GM19438 (cell line): Measurements from ENCODE around the gene DCAF15.
A peak's percentile ranks its signal among the peaks of the same experiment; 100 is the strongest.
"Not testable (repeated sequence)": the region's sequence is repeated elsewhere in the genome, so short reads cannot be mapped to it uniquely, and the experiment has no call there.

Source experiments
- ATAC-seq: cut with Tn5 transposase; IDR thresholded peaks from one replicate; pipeline ENCODE4 v1.9.1; 2021; ENCODE audit warnings: low read depth; ENCODE audit not compliant: unreplicated experiment

Gene DCAF15

DNA sequence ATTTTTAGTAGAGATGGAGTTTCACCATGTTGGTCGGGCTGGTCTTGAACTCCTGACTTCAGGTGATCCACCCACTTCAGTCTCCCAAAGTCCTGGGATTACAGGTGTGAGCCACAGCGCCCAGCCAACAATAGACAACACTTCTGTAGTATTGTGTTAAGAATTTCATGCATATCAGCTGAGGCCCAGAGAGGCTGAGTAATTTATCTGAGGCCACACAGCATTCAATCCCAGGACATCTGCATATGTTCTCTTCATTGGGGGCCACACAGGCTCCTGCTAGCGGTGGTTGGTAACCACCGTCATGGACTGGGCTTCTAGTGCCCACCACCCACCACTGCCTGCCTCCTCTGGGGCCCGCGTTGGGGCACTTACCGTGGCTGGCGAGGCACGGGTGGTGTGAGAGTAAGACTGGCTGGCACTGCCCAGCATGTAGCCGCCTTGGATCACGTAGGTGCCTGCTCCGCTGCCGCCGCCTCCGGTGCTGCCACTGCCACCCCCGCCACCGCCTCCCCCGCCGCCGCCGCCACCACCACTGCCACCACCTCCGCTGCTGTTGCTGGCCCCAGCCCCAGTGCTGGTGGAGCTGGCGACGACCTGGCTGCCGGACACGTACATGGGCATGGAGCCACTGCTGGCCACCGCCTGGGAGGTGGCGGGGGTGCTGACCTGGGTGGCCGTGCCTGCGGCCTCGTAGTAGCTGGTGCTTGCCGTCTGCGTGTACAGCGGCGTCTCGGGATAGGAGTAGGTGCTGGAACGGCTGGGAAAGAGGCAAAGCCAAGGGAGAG lies 20.3 kb downstream of the DCAF15 start:
- ATAC-seq, result no peak

DNA sequence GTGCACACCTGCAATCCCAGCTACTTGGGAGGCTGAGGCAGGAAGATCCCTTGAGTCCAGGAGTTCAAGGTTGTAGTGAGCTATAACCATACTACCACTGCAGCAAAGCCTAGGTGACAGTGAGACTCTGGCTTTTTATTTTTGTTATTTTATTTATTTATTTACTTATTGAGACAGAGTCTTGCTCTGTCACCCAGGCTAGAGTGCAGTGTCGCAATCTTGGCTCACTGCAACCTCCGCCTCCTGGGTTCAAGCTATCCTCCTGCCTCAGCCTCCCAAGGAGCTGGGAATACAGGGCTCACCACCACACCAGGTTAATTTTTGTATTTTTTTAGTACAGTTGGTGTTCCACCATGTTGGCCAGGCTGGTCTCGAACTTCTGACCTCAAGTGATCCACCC lies 21.2 kb downstream of the DCAF15 start:
- ATAC-seq, result not testable (repeated sequence)

DNA sequence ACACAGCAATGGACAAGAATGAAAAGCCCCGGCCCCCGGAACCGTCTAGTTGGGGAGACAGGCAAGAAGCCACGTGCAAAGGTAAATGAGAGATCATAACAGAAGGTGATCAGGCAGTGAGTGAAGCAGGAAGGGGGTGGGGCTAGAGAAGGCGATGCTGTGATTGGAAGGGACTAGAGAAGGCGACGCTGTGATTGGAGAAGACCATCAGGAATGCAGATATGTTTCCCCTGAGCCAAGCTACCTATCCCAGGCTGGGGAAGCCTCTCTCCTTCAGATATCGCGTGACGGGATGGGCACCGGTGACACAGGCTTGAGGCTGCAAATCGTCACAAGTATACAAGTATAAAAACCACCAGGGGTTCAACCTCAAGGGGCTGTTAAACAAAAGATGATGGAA lies 21.8 kb downstream of the DCAF15 start:
- no peak for ATAC-seq

DNA sequence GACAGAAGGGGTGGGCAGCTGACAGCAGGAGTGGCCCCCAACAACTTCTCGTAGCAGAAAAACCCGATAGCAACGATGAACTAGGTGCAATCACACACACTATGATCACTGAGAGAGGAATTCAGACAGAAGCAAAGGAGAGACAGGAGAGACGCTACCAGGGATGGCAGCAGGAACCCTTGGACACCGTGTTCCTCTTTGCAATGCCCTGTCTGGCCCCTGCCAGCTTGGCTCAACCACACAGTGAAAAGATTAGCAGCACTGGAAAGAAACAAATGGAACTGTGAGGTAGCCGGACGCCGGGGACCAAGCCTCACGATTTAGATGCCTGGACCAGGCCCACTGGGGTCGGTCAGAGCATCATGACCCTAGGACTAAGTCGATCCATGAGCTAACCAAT lies 23.6 kb downstream of the DCAF15 start:
- ATAC-seq, result no peak

DNA sequence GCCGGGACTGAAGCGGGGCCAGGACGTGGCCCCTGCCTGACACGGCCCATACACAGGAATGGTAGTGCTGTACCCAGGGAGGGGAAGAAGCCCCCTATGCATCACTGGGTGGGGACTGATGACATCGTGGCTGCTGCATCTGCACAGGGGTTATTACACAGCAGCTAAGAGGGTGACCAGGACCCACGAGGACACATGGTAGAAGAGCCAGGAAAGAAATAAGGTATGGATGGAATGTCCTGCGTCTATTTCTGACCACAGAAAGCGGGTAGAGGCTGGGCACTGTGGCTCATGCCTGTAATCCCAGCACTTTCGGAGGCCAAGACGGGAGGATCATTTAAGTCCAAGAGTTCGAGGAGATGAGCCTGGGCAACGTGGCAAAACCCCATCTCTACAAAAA lies 24.1 kb downstream of the DCAF15 start:
- no peak for ATAC-seq

DNA sequence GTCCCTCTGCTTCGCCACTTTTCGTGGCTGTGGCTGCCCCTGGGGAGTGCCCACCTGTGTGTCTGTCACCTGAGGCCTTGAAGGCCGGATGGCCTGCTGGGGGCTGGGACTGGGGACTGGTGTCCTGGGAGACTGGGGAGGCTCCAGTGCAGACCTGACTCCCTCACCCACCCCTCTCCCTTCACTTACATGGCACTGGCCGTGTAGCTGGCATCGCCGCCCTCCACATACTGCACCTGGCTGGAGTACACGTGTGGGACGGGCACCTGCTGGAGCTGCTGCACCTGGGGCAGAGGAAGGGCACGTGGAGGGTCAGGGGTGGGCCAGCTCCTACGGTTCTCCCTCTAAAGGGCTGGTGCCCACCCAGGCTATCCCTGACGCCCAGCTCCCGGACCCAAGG lies 25.5 kb downstream of the DCAF15 start:
- no peak for ATAC-seq

DNA sequence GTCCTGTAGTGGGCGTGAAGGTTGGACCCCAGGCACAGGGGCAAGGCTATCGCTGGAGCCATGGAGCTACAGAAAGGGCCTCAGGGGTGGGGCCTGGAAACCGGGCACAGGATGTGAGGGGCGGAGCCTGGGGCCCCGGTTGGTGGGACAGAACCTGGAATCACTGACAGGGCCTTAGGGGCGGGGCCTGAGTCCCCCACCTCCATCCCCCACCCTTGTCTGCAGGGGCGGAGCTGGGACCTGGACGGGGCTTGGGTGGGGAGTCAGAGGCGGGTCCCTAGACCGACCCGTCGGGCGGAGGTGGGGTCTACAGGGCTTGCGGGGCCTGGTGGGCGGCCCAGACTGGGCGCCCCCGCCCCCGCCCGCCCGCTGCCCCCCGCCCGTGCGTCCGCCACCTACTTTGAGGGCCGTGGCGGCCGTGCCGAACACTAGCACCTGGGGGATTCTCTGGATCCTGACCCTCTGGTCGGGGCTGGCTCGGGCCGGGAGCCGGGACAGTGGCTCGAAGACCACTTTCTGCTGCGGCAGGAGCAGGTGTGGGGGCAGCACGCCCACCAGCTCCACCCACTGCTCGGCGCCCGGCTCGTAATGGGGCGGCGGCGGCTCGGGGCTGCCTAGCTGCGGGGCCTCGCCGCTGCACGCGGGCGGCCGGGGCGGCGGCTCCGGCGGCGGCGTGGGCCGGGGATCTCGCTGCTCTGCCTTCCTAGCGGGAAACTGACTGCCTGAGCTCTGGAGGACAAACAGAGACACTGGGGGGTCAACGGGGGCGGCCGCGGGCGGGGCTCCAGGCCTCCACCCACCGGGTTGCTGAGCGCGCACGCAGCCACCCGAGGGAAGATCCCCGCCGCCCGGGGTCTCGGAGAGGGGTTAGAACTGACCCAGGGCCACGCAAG lies 26.3 kb downstream of the DCAF15 start:
- ATAC-seq, result no peak

DNA sequence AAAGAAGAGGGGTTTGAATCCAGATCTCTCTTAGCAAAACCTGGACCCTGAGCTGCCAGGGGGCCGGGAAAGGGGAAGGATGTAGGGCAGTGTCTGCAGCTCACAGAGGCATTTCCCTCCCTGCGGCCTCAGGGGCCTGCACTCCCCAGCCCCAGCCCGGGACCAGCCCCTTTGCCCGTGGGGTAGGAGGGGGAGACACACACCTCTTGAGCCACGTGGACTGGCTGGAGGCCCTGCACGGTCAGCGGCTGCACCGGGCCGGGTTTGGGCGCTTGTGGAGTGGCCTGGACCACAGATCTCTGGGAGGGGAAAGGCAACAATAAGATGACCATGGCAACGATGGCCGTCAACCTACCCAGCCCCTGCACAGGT lies 26.9 kb downstream of the DCAF15 start:
- ATAC-seq, result no peak

DNA sequence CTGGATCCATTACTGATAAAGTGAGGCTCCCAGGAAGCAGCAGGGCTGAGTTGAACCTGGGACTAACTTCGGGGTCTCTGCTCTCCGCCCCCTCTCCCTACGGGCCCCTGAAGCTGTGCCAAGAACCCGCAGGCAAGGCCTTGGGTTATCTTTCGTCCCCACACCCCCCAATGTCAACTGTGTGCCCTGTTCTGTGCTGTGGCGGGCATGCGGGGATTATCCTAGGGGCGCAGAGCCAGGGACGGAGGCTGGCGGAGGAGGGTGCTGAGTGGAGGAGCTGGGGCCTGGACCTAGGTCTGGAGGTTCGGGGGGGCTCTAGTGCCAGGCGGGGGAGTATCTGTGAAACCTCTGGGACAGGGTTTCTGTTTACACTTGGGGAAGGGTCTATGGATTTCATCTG lies 27.4 kb downstream of the DCAF15 start:
- no peak for ATAC-seq

DNA sequence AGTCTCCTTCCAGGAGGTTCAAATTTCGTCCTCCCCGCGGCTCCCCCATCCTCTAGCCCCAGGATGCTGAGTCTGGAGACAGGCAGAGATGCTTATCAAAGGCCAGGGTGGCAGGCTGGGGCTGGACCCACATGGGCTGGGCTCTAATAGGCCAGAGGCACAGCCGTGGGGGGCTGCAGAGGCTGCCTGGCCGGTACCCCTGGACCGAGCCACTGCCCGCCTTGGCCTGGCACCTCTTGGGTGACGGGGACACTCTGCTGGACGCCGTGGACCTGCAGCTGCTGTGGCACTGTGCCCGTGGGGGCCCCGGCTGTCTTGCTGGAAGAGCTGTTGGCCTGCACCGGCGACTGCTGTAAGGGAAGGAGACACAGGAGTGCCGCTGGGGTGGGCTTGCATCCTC lies 28.0 kb downstream of the DCAF15 start:
- ATAC-seq, result no peak

DNA sequence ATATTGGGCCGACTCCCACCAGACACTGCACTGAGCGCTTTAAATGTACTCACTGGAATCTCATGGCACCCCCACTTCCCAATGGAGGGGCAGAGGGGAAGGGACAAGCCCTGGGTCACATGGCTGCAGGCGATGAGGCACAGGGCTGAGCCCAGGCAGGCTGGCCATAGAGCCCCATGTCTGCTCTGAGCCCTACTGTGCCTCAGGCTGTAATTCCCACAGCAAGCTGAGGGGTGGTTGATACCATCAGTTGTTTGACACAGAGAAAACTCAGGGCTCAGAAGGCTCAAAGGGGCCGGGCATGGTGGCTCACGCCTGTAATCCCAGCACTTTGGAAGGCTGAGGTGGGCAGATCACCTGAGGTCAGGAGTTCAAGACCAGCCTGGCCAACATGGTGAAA lies 28.7 kb downstream of the DCAF15 start:
- ATAC-seq, result no peak

DNA sequence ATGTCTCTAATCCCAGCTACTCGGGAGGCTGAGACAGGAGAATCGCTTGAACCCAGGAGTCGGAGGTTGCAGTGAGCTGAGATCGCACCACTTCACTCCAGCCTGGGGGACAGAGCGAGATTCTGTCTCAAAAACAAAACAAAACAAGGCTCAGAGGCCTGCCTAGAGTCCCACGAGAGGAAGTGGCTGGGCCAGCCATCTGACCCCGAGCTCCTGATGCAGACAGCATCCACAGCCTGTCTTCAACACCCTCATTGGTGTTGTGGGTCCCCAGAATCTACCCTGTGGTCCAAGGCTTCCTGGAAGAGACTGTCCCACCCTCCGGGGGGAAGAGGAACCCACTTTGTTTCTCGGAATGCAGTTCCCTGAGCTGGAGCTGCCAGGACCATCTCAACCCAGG lies 29.2 kb downstream of the DCAF15 start:
- ATAC-seq, result no peak

DNA sequence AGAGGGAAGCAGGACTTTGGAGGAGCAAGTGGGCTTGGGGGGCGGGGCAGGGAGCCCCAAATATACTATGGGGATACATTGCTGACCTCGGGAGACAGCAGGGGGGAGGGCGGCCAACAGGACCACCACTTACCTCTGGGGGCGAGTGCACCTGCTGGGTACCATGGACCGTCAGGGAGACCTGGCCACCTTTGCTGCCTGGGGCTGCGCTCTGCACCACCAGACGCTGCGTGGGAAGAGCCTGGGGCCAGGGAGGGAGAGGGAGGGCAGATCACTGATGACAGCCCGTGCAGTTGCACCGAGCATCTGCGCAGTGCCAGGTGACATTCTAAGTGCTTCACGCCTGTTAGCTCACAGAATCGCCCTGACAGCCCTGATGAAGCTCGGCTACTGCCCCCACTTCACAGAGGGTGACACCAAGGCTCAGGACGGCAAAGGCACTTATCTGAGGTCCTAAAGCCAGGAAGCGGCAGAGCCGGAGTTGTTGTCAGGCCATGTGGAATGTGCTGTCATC lies 29.7 kb downstream of the DCAF15 start:
- no peak for ATAC-seq

DNA sequence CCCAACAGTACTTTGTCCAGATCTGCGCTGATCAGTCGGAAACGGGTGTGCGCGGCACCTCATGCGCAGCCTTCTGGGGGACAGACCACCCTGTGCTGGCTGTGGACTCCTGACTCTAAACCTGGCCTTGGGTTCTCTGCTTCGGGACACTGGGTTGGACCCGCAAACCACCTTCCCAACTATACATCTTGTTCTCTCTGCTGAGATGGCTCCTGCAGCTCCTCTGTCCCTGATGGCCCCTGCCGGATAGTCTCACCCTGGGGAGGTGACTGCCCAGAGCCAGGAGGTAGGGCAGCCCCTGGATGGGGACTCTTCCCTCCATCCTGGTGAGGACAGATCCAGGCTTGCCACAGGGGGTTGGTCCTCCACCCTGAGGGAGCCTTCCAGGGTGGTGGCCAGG lies 30.5 kb downstream of the DCAF15 start:
- no peak for ATAC-seq

DNA sequence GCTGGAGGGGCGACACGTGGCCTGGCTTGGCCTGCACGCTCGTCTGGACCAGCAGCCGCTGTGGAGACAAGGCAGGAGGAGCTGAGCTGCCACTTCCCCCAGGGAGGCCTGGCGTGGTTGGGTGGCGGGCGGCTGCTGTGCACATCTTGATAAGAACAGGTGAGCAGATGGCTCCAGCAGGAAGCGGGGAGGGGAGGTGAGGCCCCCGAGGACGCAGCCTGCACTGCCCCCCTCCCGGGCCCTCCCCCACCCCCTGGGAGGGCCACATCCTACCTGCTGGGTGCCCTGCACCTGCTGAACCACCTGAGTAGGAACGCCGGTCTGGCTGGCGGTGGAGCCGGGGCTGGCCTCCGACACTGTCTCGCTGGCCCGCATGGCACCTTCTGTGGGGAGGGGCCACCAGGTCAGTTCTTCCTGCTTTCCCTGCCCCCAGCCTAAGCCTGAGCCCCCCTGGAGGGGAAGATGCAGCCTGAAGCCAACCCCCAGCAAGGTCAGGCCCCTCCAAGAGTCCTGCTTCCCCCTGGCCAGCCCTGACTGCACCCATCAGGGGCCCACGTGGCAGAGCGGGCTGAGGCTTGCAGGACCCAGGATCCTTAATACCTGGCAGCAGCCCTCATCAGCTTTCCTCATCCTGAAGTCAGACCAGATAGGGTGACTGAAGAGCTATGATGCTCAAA lies 31.0 kb downstream of the DCAF15 start:
- ATAC-seq, result no peak

DNA sequence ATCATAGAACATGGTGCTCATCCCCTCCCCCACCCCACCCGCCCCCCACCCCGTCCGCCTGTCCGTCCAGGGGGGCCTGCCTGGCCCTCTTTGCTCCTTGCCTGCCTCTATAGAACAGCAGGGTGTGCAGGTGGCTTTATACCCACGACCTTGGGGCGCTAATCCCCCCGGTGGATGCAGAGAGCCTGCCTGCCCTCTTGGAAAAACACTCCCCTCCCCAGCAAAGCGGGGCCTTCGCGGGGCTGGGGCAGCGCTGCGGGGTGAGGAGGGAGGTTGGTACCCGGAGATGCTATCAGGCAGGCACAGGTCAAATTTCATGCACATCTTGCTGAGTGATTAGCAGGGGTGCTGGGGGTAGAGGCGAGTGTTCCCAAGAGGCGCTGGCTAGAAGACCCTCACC lies 31.9 kb downstream of the DCAF15 start:
- ATAC-seq, result no peak

DNA sequence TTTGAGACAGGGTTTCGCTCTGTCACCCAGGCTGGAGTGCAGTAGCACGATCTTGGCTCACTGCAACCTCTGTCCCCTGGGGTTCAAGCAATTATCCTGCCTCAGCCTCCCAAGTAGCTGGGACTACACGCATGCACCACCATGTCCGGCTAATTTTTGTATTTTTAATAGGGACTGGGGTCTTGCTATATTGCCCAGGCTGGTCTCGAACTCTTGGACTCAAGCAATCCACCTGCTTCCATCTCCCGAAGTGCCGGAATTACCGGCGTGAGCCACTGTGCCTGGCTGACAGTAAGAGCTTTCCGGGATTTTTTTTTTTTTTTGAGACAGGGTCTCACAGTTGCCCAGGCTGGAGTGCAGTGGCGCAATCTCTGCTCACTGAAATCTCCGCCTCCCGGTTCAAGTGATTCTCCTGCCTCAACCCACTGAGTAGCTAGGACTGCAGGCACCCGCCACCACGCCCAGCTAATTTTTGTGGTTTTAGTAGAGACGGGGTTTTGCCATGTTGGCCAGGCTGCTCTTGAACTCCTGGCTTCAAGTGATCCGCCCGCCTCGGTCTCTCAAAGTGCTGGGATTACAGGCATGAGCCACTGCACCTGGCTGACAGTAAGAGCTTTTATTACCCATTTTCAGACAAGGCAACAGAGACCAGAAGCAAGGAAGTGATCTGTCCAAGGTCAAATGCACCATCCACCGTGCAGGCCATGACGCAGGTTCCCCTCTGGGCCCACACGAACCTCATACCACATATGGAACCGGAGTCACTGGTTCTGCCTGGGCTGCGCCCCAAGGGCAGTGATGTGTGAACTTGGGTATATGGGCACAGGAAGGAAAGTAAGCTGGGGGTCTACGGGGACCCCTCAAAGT lies 32.8 kb downstream of the DCAF15 start:
- ATAC-seq, result no peak

DNA sequence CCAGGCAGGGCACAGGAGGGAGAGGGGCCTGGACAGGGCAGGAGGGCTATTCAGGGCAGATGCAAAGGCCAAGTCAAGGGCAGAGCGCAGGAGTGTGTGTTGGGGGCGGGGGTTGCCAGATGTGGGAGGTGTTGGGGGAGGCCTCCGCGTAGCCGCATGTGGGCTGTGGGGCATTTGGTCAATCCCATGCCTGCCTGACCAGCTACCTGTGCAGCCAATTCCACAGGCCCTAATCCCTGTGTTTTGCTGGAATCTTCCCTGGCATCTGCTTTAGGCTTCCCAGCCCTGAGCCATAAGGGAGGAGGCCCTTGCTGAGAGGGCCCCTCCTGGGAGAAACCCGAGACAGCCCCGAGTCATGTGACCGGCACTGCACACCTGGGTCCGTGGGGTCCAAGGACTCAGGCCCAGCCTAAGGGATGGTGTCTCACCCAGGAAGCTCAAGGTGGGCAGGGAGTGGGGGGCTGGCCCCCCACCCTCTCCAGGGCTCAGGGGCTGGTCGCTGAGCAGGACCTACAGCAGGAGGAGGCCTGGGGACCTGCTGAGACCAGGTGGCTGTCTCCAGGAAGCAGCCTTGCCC lies 33.5 kb downstream of the DCAF15 start:
- peak; percentile 19 for ATAC-seq

DNA sequence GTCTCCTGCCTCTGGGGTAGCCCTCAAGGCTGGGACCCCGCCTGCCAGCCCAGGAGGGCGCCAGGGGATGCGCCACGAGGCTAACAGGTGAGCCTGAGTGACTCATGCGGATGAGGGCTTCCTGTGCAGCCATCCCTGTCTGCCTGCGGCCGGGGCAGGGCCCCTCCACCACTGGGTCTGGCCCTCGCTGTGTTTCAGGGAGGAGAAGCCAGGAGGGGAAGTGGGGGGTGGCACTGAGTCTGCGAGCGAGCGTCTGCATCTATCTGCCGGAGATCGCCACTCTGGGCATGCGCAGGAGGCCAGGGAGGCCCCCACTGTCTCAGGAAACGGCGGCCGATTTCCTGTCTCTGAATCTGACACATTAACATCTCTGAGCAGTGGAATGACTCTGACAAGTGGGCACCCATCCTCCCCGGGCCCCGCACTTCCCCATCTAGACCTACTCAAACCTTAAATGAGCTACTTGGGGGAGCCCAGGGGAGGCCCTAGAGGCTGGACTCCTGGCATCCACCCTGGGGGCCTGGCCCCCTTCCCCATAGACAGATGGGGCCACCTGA lies 34.1 kb downstream of the DCAF15 start:
- ATAC-seq, result peak; percentile 78
